ENCODE data around the gene NUP85. TPM values are rescaled to one million over a fixed set of nuclear protein-coding genes. Genes with fewer than 3 reads are reported as not detected.

Gene NUP85
- total and polyA plus RNA-seq, 2 experiments from 2014 or later, result 26.2 to 44.0 TPM

GRCh38 chr17:75225016-75225415 lies 19.5 kb downstream of the NUP85 start:
- Histone ChIP-seq H3K4me1 (ENCODE audit: insufficient read depth) (no peaks in the 10 kb centered on the region), H3K27ac (no peak overlapping the region), H3K9ac (no peak overlapping the region), H3K27me3 (replicated peaks; ENCODE audit: insufficient read depth) (no peaks in the 10 kb centered on the region), H3K4me3 (no peak overlapping the region), H3K4me2 (ENCODE audit: unreplicated experiment) (no peak overlapping the region), H2AFZ (no peak overlapping the region), H3K79me2 (ENCODE audit: insufficient read depth) (0 out of 2 replicates have a peak, but pooled peaks cover 6% of the 10 kb centered on the region), H3K9me3 (ENCODE audit: low read depth) (no peaks in the 10 kb centered on the region), H3F3A (ENCODE audit: insufficient read depth) (no peaks in the 10 kb centered on the region), H3K9me2 (ENCODE audit: insufficient read depth) (no peaks in the 10 kb centered on the region), H4K20me1 (ENCODE audit: insufficient read depth) (no peaks in the 10 kb centered on the region), H3K36me3 (ENCODE audit: low read depth) (no peaks in the 10 kb centered on the region; the same call in 1 of the 2 replicates)
- WGBS, 2 experiments (ENCODE audit: low coverage in 1 of 2, low lambda C conversion rate in 2 of 2, missing lambda C conversion rate in 2 of 2), result 73 to 76% methylated on average over 14 of the region's 14 CpGs
- DNase-seq, result no peak
- TF ChIP-seq EZH2phosphoT487 (IDR thresholded peaks at IDR 0.05; ENCODE audit: insufficient read depth, low read depth) (no peak), EZH2 (IDR thresholded peaks at IDR 0.05; ENCODE audit: insufficient read depth, poor library complexity, severe bottlenecking) (no peak)
- in situ Hi-C loops (cut with MboI), result no loop called here

DNA sequence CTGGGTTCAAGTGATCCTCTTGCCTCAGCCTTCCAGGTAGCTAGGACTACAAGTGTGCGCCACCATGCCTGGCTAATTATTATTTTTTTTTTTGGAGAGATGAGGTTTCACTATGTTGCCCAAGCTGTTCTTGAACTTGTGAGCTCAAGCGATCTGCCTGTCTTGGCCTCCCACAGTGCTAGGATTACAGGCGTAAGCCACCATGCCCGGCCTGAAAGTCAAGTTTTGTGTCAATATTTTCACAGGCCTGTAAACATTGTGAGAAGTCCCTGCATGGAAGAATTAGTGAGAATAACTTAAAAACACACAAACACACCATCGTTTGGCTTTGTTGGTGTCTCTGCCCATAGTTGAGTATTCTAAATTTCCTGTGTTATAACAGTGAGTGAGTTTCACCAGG lies 22.2 kb downstream of the NUP85 start:
- no peaks in the 10 kb centered on the region for H3K4me1 ChIP-seq (ENCODE audit: insufficient read depth)
- no peak overlapping the region for H3K4me3 ChIP-seq
- H3K9ac ChIP-seq, result no peak overlapping the region
- H3K9me3 ChIP-seq (ENCODE audit: low read depth), result no peaks in the 10 kb centered on the region
- H3F3A ChIP-seq (ENCODE audit: insufficient read depth), result no peaks in the 10 kb centered on the region
- H4K20me1 ChIP-seq (ENCODE audit: insufficient read depth), result no peaks in the 10 kb centered on the region
- 80% methylated on average over 5 of the region's 5 CpGs for WGBS, 2 experiments (ENCODE audit: low coverage in 1 of 2, low lambda C conversion rate in 2 of 2, missing lambda C conversion rate in 2 of 2)
- H3K27me3 ChIP-seq (replicated peaks; ENCODE audit: insufficient read depth), result no peaks in the 10 kb centered on the region
- no peaks in the 10 kb centered on the region; the same call in 1 of the 2 replicates for H3K36me3 ChIP-seq (ENCODE audit: low read depth)
- no peak overlapping the region for H3K4me2 ChIP-seq (ENCODE audit: unreplicated experiment)
- H3K79me2 ChIP-seq (ENCODE audit: insufficient read depth), result no peaks in the 10 kb centered on the region
- DNase-seq, result no peak
- H3K27ac ChIP-seq, result no peak overlapping the region
- no peak overlapping the region for H2AFZ ChIP-seq
- in situ Hi-C loops (cut with MboI), result no loop called here
- H3K9me2 ChIP-seq (ENCODE audit: insufficient read depth), result no peaks in the 10 kb centered on the region
- TF ChIP-seq EZH2 (IDR thresholded peaks at IDR 0.05; ENCODE audit: insufficient read depth, poor library complexity, severe bottlenecking), result no peak
- TF ChIP-seq EZH2phosphoT487 (IDR thresholded peaks at IDR 0.05; ENCODE audit: insufficient read depth, low read depth), result no peak

DNA sequence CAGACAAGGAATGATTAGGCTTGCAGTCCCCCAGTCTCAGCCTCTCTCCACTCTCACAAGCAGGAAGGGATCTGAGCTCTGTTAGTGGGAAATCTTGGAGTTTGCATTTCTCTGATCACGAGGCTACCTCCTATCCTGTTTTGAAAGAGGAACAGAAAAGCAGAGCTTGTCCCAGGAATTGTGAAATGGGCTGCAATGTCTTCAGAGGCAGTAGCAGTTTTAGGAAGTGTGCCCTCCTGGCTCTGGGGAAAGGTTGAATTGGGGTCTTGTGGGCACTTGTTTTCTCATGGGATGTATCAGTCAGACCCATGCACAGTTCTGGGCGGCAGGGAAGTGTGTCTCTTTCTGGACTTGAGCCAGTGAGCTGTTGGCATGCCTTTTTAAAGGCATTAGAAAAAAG lies 22.8 kb downstream of the NUP85 start:
- no peak overlapping the region for H2AFZ ChIP-seq
- no peak overlapping the region for H3K27ac ChIP-seq
- H3K4me2 ChIP-seq (ENCODE audit: unreplicated experiment), result no peak overlapping the region
- no peaks in the 10 kb centered on the region; the same call in 1 of the 2 replicates for H3K36me3 ChIP-seq (ENCODE audit: low read depth)
- no peaks in the 10 kb centered on the region for H3K9me3 ChIP-seq (ENCODE audit: low read depth)
- no peaks in the 10 kb centered on the region for H3K27me3 ChIP-seq (replicated peaks; ENCODE audit: insufficient read depth)
- H3K9ac ChIP-seq, result no peak overlapping the region
- in situ Hi-C loops (cut with MboI), result no loop called here
- H3K9me2 ChIP-seq (ENCODE audit: insufficient read depth), result no peaks in the 10 kb centered on the region
- no peaks in the 10 kb centered on the region for H3K79me2 ChIP-seq (ENCODE audit: insufficient read depth)
- no peak for DNase-seq
- TF ChIP-seq EZH2phosphoT487 (IDR thresholded peaks at IDR 0.05; ENCODE audit: insufficient read depth, low read depth) (no peak), EZH2 (IDR thresholded peaks at IDR 0.05; ENCODE audit: insufficient read depth, poor library complexity, severe bottlenecking) (no peak)
- WGBS, 2 experiments (ENCODE audit: low coverage in 1 of 2, low lambda C conversion rate in 2 of 2, missing lambda C conversion rate in 2 of 2), result 69 to 77% methylated on average over 2 of the region's 2 CpGs
- no peak overlapping the region for H3K4me3 ChIP-seq
- H3K4me1 ChIP-seq (ENCODE audit: insufficient read depth), result no peaks in the 10 kb centered on the region
- no peaks in the 10 kb centered on the region for H3F3A ChIP-seq (ENCODE audit: insufficient read depth)
- no peaks in the 10 kb centered on the region for H4K20me1 ChIP-seq (ENCODE audit: insufficient read depth)

DNA sequence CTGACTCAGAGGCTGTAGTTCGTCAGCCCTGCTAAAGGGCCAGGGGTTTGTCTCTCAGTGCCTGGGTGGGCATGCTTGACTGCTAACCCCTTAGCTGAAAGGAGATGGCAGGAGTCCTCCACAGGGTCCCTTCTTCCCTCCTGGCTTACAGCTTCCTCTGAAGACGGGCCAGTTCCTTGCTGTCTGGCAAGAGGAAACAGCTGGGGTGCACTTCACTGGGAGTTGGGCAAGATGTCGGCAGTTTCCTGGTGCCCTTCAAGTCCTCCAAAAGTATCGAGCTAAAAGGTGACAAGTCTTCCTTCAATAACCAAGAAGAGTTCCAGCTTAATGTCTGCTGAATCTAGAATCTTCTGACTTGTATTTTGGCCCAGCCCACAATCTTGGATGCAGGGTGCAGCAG lies 23.4 kb downstream of the NUP85 start:
- in situ Hi-C loops (cut with MboI), result no loop called here
- Histone ChIP-seq H3K27ac (no peak overlapping the region), H3K36me3 (ENCODE audit: low read depth) (no peaks in the 10 kb centered on the region; the same call in 1 of the 2 replicates), H3K9ac (no peak overlapping the region), H3K4me3 (no peak overlapping the region), H3K4me2 (ENCODE audit: unreplicated experiment) (no peak overlapping the region), H3K4me1 (ENCODE audit: insufficient read depth) (no peaks in the 10 kb centered on the region), H2AFZ (no peak overlapping the region), H3K79me2 (ENCODE audit: insufficient read depth) (no peaks in the 10 kb centered on the region), H3K9me2 (ENCODE audit: insufficient read depth) (no peaks in the 10 kb centered on the region), H3K9me3 (ENCODE audit: low read depth) (no peaks in the 10 kb centered on the region), H3K27me3 (replicated peaks; ENCODE audit: insufficient read depth) (no peaks in the 10 kb centered on the region), H3F3A (ENCODE audit: insufficient read depth) (no peaks in the 10 kb centered on the region), H4K20me1 (ENCODE audit: insufficient read depth) (no peaks in the 10 kb centered on the region)
- no peak for DNase-seq
- TF ChIP-seq EZH2 (IDR thresholded peaks at IDR 0.05; ENCODE audit: insufficient read depth, poor library complexity, severe bottlenecking) (no peak), EZH2phosphoT487 (IDR thresholded peaks at IDR 0.05; ENCODE audit: insufficient read depth, low read depth) (no peak)
- WGBS, 2 experiments (ENCODE audit: low coverage in 1 of 2, low lambda C conversion rate in 2 of 2, missing lambda C conversion rate in 2 of 2), result 94 to 95% methylated on average over 4 of the region's 4 CpGs

DNA sequence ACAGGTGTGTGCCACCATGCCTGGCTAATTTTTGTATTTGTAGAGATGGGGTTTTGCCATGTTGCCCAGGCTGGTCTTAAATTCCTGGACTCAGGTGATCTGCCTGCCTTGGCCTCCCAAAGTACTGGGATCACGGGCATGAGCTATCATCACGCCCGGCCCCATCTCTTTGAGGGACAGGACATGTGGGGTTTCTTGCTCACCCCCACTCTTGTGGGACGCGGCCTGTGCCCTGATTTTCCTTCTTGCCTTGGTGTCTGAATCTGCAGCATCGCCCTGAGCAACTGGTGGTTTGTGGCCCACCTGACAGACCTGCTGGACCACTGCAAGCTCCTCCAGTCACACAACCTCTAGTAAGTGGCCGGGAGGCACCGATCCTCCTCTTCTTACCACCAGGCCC lies 25.6 kb downstream of the NUP85 start:
- no peaks in the 10 kb centered on the region for H3K4me1 ChIP-seq (ENCODE audit: insufficient read depth)
- H3K9me3 ChIP-seq (ENCODE audit: low read depth), result no peaks in the 10 kb centered on the region
- H3K36me3 ChIP-seq (ENCODE audit: low read depth), result peaks cover 8% of the 10 kb centered on the region; the same call in 1 of the 2 replicates
- peaks cover 15% of the 10 kb centered on the region; the same call in 1 of the 2 replicates for H3F3A ChIP-seq (ENCODE audit: insufficient read depth)
- no peaks in the 10 kb centered on the region for H3K9me2 ChIP-seq (ENCODE audit: insufficient read depth)
- H3K27ac ChIP-seq, result no peak overlapping the region
- no peak overlapping the region for H3K4me2 ChIP-seq (ENCODE audit: unreplicated experiment)
- in situ Hi-C loops (cut with MboI), result no loop called here
- WGBS, 2 experiments (ENCODE audit: low coverage in 1 of 2, low lambda C conversion rate in 2 of 2, missing lambda C conversion rate in 2 of 2), result 95 to 97% methylated on average over 8 of the region's 8 CpGs
- no peaks in the 10 kb centered on the region for H3K27me3 ChIP-seq (replicated peaks; ENCODE audit: insufficient read depth)
- H3K9ac ChIP-seq, result no peak overlapping the region
- H3K79me2 ChIP-seq (ENCODE audit: insufficient read depth), result no peaks in the 10 kb centered on the region
- no peaks in the 10 kb centered on the region for H4K20me1 ChIP-seq (ENCODE audit: insufficient read depth)
- TF ChIP-seq EZH2 (IDR thresholded peaks at IDR 0.05; ENCODE audit: insufficient read depth, poor library complexity, severe bottlenecking) (no peak), EZH2phosphoT487 (IDR thresholded peaks at IDR 0.05; ENCODE audit: insufficient read depth, low read depth) (no peak)
- H2AFZ ChIP-seq, result no peak overlapping the region
- DNase-seq, result no peak
- no peak overlapping the region for H3K4me3 ChIP-seq
